ENCODE data around the gene OTOG.

The OTOG gene

GRCh38 chr11:17634776-17635550 is 87.9 kb downstream of the OTOG start:
- DNase-seq: no peak
- intact Hi-C loops (cut with DNase I): no loop called here

GRCh38 chr11:17635551-17635938 is 88.5 kb downstream of the OTOG start:
- intact Hi-C loops (cut with DNase I): no loop called here
- no peak for DNase-seq

- no peak for DNase-seq
- intact Hi-C loops (cut with DNase I): no loop called here
These were observed 89.7 kb downstream of the OTOG start for GRCh38 chr11:17636721-17637120.

GRCh38 chr11:17637901-17638300 is 90.8 kb downstream of the OTOG start:
- DNase-seq: no peak
- intact Hi-C loops (cut with DNase I): no loop called here

GRCh38 chr11:17638311-17638710 is 91.3 kb downstream of the OTOG start:
- DNase-seq: no peak
- intact Hi-C loops (cut with DNase I): no loop called here

GRCh38 chr11:17639091-17639490 is 92.0 kb downstream of the OTOG start:
- intact Hi-C loops (cut with DNase I): no loop called here
- DNase-seq: no peak

GRCh38 chr11:17639781-17640180 is 92.7 kb downstream of the OTOG start:
- DNase-seq: no peak
- intact Hi-C loops (cut with DNase I): no loop called here

GRCh38 chr11:17640493-17641164 is 93.6 kb downstream of the OTOG start:
- peak in 1 of 42 donors; percentile 27 for DNase-seq
- intact Hi-C loops (cut with DNase I): no loop called here

- intact Hi-C loops (cut with DNase I): no loop called here
- no peak for DNase-seq
These were observed 94.8 kb downstream of the OTOG start for GRCh38 chr11:17641792-17642350.

GRCh38 chr11:17642370-17642769 is 95.3 kb downstream of the OTOG start:
- no peak for DNase-seq
- intact Hi-C loops (cut with DNase I): no loop called here

- intact Hi-C loops (cut with DNase I): no loop called here
These were observed 95.9 kb downstream of the OTOG start for GRCh38 chr11:17642980-17643379.

GRCh38 chr11:17643506-17644405 is 96.7 kb downstream of the OTOG start:
- no peak for DNase-seq
- intact Hi-C loops (cut with DNase I): no loop called here

More at GRCh38 chr11:17642980-17643379, 95.9 kb downstream of the OTOG start:
- no peak for DNase-seq

GRCh38 chr11:17645190-17645970 is 98.3 kb downstream of the OTOG start:
- DNase-seq: no peak
- intact Hi-C loops (cut with DNase I): no loop called here

- DNase-seq: no peak
These were observed 99.5 kb downstream of the OTOG start for GRCh38 chr11:17646451-17647145.

GRCh38 chr11:17648528-17648927 is 101.5 kb downstream of the OTOG start:
- DNase-seq: no peak
- intact Hi-C loops (cut with DNase I): no loop called here

More at GRCh38 chr11:17646451-17647145, 99.5 kb downstream of the OTOG start:
- intact Hi-C loops (cut with DNase I): no loop called here

- intact Hi-C loops (cut with DNase I): no loop called here
- DNase-seq: no peak
These were observed 102.2 kb downstream of the OTOG start for GRCh38 chr11:17649261-17649660.

- intact Hi-C loops (cut with DNase I): no loop called here
- DNase-seq: no peak
These were observed 102.6 kb downstream of the OTOG start for GRCh38 chr11:17649696-17650095.
